Heart right ventricle (tissue), 16 donors: ENCODE measurements around the gene PADI1. TPM values are rescaled to one million over a fixed set of nuclear protein-coding genes. Genes with fewer than 3 reads are reported as not detected.

Experiments used
- ATAC-seq, 8 donors: fragments of 200-7000 bp; cut with Tn5 transposase; one replicate each; pipeline ENCODE4 v1.9.1; 2020; ENCODE audit warnings: mild to moderate bottlenecking in 8 of 8, moderate library complexity in 8 of 8, moderate number of reproducible peaks in 1 of 8
- DNase-seq, 2 donors: peaks; one replicate each; pipeline ENCODE4 v3.0.0-alpha.2; 2020
- H3K27ac ChIP-seq, 10 donors: fragments of 200-600 bp; sonication (generic) in 2 of 10; one replicate each; pipeline versions ENCODE4 v1.5.0 to v1.8.0; 2020 to 2022; ENCODE audit warnings: mild to moderate bottlenecking in 3 of 10
- H3K27me3 ChIP-seq, 7 donors: fragments of 200-600 bp; one replicate each; pipeline ENCODE4 v1.8.0; 2021 to 2022; ENCODE audit warnings: mild to moderate bottlenecking in 2 of 7
- H3K36me3 ChIP-seq, 9 donors: fragments of 200-600 bp; sonication (generic) in 1 of 9; one replicate each; pipeline versions ENCODE4 v1.5.0 to v1.8.0; 2020 to 2022; ENCODE audit warnings: mild to moderate bottlenecking in 2 of 9
- H3K4me1 ChIP-seq, 9 donors: fragments of 200-600 bp; sonication (generic) in 1 of 9; one replicate each; pipeline versions ENCODE4 v1.5.0 to v1.8.0; 2020 to 2022; ENCODE audit warnings: mild to moderate bottlenecking in 4 of 9
- H3K4me3 ChIP-seq, 10 donors: fragments of 200-600 bp; sonication (generic) in 2 of 10; one replicate each; pipeline versions ENCODE4 v1.5.0 to v1.8.0; 2020 to 2022; ENCODE audit warnings: mild to moderate bottlenecking in 7 of 10, moderate library complexity in 2 of 10
- H3K9me3 ChIP-seq, 11 donors: fragments of 200-600 bp in 10 of 11; sonication (generic) in 2 of 11; one replicate each; pipeline versions ENCODE4 v1.5.0 to v1.8.0; 2013 to 2022; ENCODE audit warnings: mild to moderate bottlenecking in 2 of 11, control low read depth in 1 of 11, moderate library complexity in 1 of 11
- WGBS, 2 donors: extraction: QIAGEN DNeasy Blood & Tissue Kit; methylation state at CpG; one replicate each; pipeline ENCODE4 v1.1.7; 2013; ENCODE audit warnings: inconsistent platforms in 1 of 2; 5-methylcytosine and 5-hydroxymethylcytosine counted together
- intact Hi-C, 10 donors: fragments of 100-400 bp; cut with DNase I; formaldehyde crosslinking; loops; one replicate each; pipeline versions ENCODE4 v1.11.1 to v1.14.2; 2022
- polyA plus RNA-seq, 2 donors: library from polyadenylated mRNA; stranded (reverse); fragments of 200-250 nt; gene quantifications; one replicate each; pipeline ENCODE4 v1.2.3, GENCODE V29; 2013
- total RNA-seq, 10 donors: library from RNA; stranded (reverse); fragmentation: NEBNext Ultra II Directional in 3 of 10; extraction: Animal tissue kit (Norgen Biotek cat#: 25700) in 3 of 10; gene quantifications; one replicate each; pipeline versions ENCODE4 v1.2.1 to v1.2.4, GENCODE V29; 2021 to 2023
- TF ChIP-seq, protein P1 (sequence below), 9 donors: fragments of 200-600 bp; sonication (generic) in 2 of 9; IDR thresholded peaks; one replicate each; pipeline versions ENCODE4 v1.5.0 to v1.8.0; 2021 to 2022; ENCODE audit warnings: antibody characterized with exemption in 9 of 9, mild to moderate bottlenecking in 5 of 9, moderate library complexity in 1 of 9
- donor health status: Arrhythmogenic right ventricular cardiomyopathy.
- donor health status: ischemic (EF 13 %, LVEDD 7.1; RV severe dilation, severe dysfunction).
- donor health status: healthy with polysubstance abuse.
- donor health status: DM: no; HTN: yes; CAD: no.
- donor health status: DM: no; HTN: no; CAD: no.
- donor health status: ischemic (EF 25% LVEDD 6.9; RV normal size, moderate dysfunction).
- donor health status: ischemic (EF 25% LVEDD 5.7; RV mildly dilated, moderate dysfunction).
- donor health status: healthy.
- donor health status: DM: yes; HTN: yes; CAD: no.
- donor health status: Ischemic cardiomyopathy.
- donor health status: ischemic (EF 35%, LVEDD 5.7; RV mildly dilated, moderate dysfunction).
- donor health status: nonischemic (EF 11% LVEDD 7.7; RV severe dilation, severe dysfunction).
- donor health status: DM: yes; HTN: yes; CAD: no.
- donor health status: PGD.
- donor health status: ischemic (EF 29% LVEDD 5.4; RV normal size, mild dysfunction).
- donor health status: nonischemic (EF 23%, LVEDD 6.1; RV moderate dilation, normal function).

The PADI1 gene
- total and polyA plus RNA-seq, 12 donors: 0.01 TPM; not detected in 11

DNA sequence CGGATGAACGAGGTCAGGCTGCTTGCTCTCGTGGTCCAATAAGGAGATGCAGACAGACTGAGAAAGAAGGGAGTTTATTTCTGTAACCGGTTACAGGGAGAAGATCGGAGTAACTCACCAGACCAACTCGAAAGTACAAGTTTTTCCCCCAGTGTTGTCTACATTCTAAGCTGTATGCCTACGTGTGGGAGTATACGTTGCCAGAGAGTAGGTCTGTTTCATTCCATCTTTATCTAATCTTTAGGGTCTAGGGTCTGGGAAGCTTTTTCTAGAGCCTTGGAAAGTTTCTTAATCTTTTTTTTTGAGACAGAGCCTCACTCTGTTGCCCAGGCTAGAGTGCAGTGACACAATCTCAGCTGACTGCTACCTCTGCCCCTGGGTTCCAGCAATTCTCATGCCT lies 4.7 kb upstream of the PADI1 start:
- Histone ChIP-seq H3K4me1 (no peaks in the 10 kb centered on the region), H3K4me3 (no peak overlapping the region), H3K27ac (no peak overlapping the region), H3K9me3 (no peaks in the 10 kb centered on the region), H3K36me3 (no peaks in the 10 kb centered on the region), H3K27me3 (peaks cover 0 to 70% (median 40%) of the 10 kb centered on the region in 7 donors)
- no peak for DNase-seq
- intact Hi-C loops: no loop called here
- no peak for ATAC-seq
- TF ChIP-seq, protein P1, sequence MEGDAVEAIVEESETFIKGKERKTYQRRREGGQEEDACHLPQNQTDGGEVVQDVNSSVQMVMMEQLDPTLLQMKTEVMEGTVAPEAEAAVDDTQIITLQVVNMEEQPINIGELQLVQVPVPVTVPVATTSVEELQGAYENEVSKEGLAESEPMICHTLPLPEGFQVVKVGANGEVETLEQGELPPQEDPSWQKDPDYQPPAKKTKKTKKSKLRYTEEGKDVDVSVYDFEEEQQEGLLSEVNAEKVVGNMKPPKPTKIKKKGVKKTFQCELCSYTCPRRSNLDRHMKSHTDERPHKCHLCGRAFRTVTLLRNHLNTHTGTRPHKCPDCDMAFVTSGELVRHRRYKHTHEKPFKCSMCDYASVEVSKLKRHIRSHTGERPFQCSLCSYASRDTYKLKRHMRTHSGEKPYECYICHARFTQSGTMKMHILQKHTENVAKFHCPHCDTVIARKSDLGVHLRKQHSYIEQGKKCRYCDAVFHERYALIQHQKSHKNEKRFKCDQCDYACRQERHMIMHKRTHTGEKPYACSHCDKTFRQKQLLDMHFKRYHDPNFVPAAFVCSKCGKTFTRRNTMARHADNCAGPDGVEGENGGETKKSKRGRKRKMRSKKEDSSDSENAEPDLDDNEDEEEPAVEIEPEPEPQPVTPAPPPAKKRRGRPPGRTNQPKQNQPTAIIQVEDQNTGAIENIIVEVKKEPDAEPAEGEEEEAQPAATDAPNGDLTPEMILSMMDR (IDR thresholded peaks at IDR 0.05): no peak
- 30 to 32% methylated on average over 8 of the region's 8 CpGs for WGBS, 2 donors

DNA sequence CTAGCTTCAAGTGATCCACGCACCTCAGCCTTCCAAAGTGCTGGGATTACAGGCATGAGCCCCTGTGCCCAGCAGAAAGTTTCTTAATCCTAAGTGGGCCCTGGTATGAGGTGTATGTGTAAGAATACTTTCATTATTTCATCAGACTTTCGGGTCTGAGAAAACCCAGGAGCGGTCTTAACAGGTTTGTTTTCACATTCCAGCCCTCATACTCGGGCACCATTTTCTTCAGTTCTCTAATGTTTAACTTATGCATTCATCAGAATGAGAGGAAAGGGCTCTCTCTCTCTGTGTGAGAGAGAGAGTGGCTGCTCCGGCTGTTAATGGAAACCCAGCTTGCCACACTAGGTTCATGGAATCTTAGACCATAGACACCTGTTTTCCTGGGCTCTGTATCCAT lies 4.2 kb upstream of the PADI1 start:
- DNase-seq (no peak), ATAC-seq (no peak)
- no peak overlapping the region for H3K4me3 ChIP-seq
- TF ChIP-seq, protein P1 (IDR thresholded peaks at IDR 0.05): no peak
- H3K27ac ChIP-seq: no peak overlapping the region
- intact Hi-C loops: no loop called here
- WGBS, 2 donors: 80% methylated on average over 5 of the region's 5 CpGs
- peaks cover 0 to 71% (median 45%) of the 10 kb centered on the region in 7 donors for H3K27me3 ChIP-seq
- H3K36me3 ChIP-seq: no peaks in the 10 kb centered on the region
- no peaks in the 10 kb centered on the region for H3K9me3 ChIP-seq
- no peaks in the 10 kb centered on the region for H3K4me1 ChIP-seq

DNA sequence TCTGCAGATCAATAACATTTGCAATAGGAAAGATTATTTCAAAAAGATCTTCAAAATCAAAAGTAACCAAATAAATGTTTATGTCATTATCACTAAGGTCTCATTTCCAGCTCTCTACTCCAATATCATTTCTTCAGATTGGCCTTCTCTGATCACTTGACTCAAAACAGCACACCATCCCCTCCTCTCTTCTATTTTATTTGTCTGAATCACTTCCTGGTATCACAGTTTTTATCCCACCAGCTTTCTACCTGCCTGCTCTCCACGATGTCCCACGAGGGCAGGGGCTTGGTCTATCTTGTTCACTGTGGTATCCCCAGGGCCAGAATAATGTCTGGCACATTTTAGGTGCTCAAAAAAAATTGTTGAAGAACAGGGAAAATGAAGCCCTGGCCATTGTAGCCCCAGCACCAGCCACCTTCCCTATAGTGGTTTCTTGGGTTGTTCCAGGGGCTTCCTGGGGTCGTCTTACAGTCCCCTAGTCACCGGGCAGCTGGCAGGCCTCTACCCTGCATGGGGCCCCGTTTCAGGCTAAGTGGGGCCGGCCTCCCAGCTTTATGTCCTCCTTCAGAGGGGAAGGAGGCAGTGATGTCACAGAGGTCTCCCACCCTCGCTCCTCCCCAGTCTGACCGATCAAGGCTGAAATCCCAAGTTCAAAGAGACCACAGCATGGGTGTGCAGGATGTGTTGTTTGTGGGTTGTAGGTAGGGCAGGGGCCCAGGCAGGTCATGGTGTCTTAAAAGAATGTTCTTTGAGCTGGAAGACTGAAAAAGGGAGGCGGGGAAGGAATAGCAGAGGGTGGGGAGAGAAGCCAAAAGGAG lies 3.5 kb upstream of the PADI1 start:
- WGBS, 2 donors: 50 to 51% methylated on average over 9 of the region's 9 CpGs
- no peaks in the 10 kb centered on the region for H3K4me1 ChIP-seq
- H3K9me3 ChIP-seq: no peaks in the 10 kb centered on the region
- H3K27me3 ChIP-seq: peaks cover 0 to 72% (median 49%) of the 10 kb centered on the region in 7 donors
- H3K27ac ChIP-seq: no peak overlapping the region
- ATAC-seq (no peak), DNase-seq (no peak)
- TF ChIP-seq, protein P1 (IDR thresholded peaks at IDR 0.05): no peak
- H3K36me3 ChIP-seq: no peaks in the 10 kb centered on the region
- no peak overlapping the region for H3K4me3 ChIP-seq
- intact Hi-C loops: no loop called here

DNA sequence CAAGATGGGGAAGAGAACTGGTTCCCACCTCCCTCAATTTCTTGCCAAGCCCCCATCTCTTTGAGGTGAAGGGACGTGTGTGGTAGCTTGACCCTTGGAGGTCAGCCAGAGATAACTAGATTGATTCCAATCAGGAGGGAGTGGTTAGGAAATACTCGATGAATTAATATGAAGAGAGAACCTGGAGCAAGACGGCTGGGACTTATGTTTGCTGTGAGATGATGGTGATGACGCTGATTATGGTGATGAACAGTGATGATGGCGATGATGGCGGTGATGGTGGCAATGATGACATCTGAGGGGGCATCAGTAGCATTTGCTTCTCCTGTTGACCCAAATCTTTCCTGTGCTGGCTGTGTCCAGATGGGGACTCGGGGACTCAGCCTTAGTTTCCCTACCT lies 724 bp downstream of the PADI1 start:
- TF ChIP-seq, protein P1 (IDR thresholded peaks at IDR 0.05): no peak
- Histone ChIP-seq H3K27ac (no peak overlapping the region), H3K4me1 (peaks cover 0 to 11% (median 0%) of the 10 kb centered on the region in 9 donors), H3K36me3 (no peaks in the 10 kb centered on the region), H3K4me3 (no peak overlapping the region), H3K27me3 (peaks cover 0 to 55% (median 24%) of the 10 kb centered on the region in 7 donors), H3K9me3 (no peaks in the 10 kb centered on the region)
- ATAC-seq: no peak
- intact Hi-C loops: no loop called here
- no peak for DNase-seq
- WGBS, 2 donors: 90% methylated on average over 7 of the region's 7 CpGs
